Lower leg skin (tissue), 4 donors: ENCODE results near the gene PPEF2. TPM values are rescaled to one million over a fixed set of nuclear protein-coding genes. Genes with fewer than 3 reads are reported as not detected.
A peak's percentile ranks its signal among the peaks of the same experiment; 100 is the strongest.

Experiments
- DNase-seq, 2 donors: peaks; one replicate each; pipeline ENCODE4 v3.0.0-alpha.2; 2019; ENCODE audit warnings: low spot score in 2 of 2
- H3K4me3 ChIP-seq: fragments of 200-600 bp; sonication (generic); 2 replicates; pipeline ENCODE4 v1.5.1; 2017; ENCODE audit warnings: mild to moderate bottlenecking, low read depth; ENCODE audit not compliant: poor library complexity, severe bottlenecking
- POLR2A ChIP-seq, 2 donors: fragments of 450-650 bp; IDR thresholded peaks; one replicate each; pipeline ENCODE4 v1.6.1; 2016 to 2017; ENCODE audit warnings: antibody characterized with exemption in 2 of 2, mild to moderate bottlenecking in 1 of 2, moderate library complexity in 1 of 2
- WGBS, 2 donors: methylation state at CpG; one replicate each; pipeline ENCODE4 v1.1.5; 2018; 5-methylcytosine and 5-hydroxymethylcytosine counted together
- intact Hi-C: fragments of 100-400 bp; cut with DNase I; formaldehyde crosslinking; loops from one replicate; pipeline ENCODE4 v1.15.0; 2023; ENCODE audit warnings: low total_unique reads
- total RNA-seq, 4 donors: library from RNA; depleted of rRNA; stranded (reverse); fragments of >200 nt; gene quantifications; one replicate each; pipeline ENCODE4 v1.1.0, GENCODE V29; 2016
- TF ChIP-seq, protein P1 (sequence below), 3 donors: fragments of 450-650 bp; IDR thresholded peaks; one replicate each; pipeline ENCODE4 v1.5.1; 2016; ENCODE audit warnings: antibody characterized with exemption in 3 of 3, mild to moderate bottlenecking in 3 of 3, moderate library complexity in 2 of 3

The PPEF2 gene
- total RNA-seq, 4 donors from 2014 or later, result 0.04 TPM; not detected in 3

DNA sequence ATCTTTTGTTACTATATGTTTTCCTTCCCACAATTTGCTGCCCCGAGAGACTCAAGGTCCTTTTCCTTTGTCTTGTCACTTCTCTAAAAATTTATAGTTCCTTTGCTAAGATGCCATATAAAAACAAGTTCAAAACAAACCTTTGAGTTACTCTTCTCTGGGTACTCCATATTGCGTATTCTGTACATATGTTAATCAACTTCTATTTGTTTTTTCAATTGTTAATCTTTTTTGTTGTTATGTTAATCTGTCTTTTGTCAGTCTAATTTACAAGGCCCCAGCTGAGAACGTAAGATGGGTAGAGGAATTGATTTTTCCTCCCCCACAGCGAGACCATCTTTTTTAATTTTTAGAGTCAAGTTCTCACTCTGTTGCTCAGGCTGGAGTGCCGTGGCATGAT, 7.2 kb upstream of the PPEF2 start:
- intact Hi-C loops, result no loop called here
- no peak for DNase-seq
- 83 to 86% methylated on average over 5 of the region's 5 CpGs for WGBS, 2 donors
- TF ChIP-seq, protein P1, sequence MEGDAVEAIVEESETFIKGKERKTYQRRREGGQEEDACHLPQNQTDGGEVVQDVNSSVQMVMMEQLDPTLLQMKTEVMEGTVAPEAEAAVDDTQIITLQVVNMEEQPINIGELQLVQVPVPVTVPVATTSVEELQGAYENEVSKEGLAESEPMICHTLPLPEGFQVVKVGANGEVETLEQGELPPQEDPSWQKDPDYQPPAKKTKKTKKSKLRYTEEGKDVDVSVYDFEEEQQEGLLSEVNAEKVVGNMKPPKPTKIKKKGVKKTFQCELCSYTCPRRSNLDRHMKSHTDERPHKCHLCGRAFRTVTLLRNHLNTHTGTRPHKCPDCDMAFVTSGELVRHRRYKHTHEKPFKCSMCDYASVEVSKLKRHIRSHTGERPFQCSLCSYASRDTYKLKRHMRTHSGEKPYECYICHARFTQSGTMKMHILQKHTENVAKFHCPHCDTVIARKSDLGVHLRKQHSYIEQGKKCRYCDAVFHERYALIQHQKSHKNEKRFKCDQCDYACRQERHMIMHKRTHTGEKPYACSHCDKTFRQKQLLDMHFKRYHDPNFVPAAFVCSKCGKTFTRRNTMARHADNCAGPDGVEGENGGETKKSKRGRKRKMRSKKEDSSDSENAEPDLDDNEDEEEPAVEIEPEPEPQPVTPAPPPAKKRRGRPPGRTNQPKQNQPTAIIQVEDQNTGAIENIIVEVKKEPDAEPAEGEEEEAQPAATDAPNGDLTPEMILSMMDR (IDR thresholded peaks at IDR 0.05), result no peak
- no peak for TF ChIP-seq POLR2A (IDR thresholded peaks at IDR 0.05)
- no peak overlapping the region for H3K4me3 ChIP-seq

DNA sequence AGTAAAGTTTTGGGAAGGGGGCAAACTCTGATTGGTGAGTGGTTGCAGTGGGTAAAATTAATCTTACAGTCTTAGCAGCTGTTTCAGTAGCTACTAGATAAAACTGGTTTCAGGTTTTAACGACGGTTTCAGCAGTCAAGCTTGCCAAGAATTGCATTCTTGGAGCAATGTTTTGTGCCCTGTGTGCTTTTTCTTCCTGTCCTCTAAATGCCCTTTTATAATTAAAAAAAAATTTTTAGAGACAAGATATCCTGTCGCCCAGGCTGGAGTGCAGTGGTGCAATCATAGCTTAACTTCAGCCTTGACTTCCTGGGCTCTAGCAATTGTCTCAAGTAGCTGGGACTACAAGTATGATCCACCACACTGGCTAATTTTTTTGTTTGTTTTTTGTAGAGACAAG, 6.3 kb upstream of the PPEF2 start:
- DNase-seq, result peak in 1 of 2 donors; percentile 15
- intact Hi-C loops, result no loop called here
- 8 to 31% methylated on average over 3 of the region's 3 CpGs for WGBS, 2 donors

DNA sequence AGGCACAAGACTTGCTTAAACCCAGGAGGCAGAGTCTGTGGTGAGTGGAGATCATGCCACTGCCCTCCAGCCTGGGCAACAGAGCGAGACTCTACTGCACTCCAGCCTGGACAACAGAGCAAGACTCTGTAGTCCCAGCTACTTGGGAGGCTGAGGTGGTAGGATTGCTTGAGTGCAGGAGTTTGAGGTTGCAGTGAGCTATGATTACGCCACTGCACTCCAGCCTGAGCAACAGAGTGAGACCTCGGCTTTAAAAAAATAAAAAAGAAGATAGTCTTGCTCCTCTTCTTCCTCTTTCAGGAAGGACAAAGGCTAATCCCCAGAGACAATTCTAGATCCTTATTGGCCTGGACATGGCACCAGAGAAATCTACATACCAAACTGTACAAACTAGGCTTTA, 5.7 kb upstream of the PPEF2 start:
- 85 to 90% methylated on average over 3 of the region's 3 CpGs for WGBS, 2 donors
- intact Hi-C loops, result no loop called here
- H3K4me3 ChIP-seq, result no peak overlapping the region
- peak in 1 of 2 donors; percentile 29 for DNase-seq
- TF ChIP-seq, protein P1 (IDR thresholded peaks at IDR 0.05), result no peak
- no peak for TF ChIP-seq POLR2A (IDR thresholded peaks at IDR 0.05)

More for the DNA sequence above, 6.3 kb upstream of the PPEF2 start:
- TF ChIP-seq, protein P1 (IDR thresholded peaks at IDR 0.05), result no peak
- no peak for TF ChIP-seq POLR2A (IDR thresholded peaks at IDR 0.05)
- H3K4me3 ChIP-seq, result no peak overlapping the region

DNA sequence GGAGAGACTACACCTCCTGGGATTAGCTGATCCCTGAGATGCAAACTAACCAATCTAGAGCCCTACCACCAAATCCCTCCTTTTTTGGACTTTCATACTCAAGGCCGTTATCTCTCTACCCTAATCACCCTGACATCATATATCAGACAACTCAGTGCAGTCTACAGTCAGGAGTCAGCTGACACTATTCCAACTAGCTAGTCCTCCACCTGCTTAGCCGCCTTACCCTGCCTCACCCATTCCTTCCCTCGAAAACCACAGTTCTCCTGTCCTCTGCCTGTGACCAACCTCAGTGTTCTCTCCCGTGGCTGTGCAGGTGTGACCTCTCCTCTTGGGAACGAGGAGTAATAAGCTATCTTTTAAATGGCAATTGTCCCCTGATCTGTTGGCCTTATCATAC, 1.8 kb upstream of the PPEF2 start:
- TF ChIP-seq, protein P1 (IDR thresholded peaks at IDR 0.05), result no peak
- TF ChIP-seq POLR2A (IDR thresholded peaks at IDR 0.05), result no peak
- no peak overlapping the region for H3K4me3 ChIP-seq
- 83 to 84% methylated on average over 5 of the region's 5 CpGs for WGBS, 2 donors
- intact Hi-C loops, result no loop called here
- DNase-seq, result peak in 1 of 2 donors; percentile 50

DNA sequence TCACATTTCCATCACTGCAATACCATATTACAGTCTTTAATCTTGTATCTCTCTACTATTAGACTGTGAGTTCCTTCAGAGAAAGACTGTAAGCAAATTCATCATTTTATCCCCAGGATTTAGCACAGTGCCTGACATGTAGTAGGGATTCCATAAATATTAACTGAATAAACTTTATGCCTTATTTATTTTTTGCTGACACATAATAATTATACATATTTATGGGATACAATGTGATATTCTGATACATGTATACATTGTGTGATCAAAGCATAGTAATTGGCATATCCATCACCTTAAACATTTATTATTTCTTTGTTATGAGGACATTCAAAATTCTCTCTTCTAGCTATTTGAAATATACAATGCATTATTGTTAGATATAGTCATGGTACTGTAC, 3.7 kb downstream of the PPEF2 start:
- TF ChIP-seq, protein P1 (IDR thresholded peaks at IDR 0.05), result no peak
- TF ChIP-seq POLR2A (IDR thresholded peaks at IDR 0.05), result no peak
- H3K4me3 ChIP-seq, result no peak overlapping the region
- intact Hi-C loops, result no loop called here
- no peak for DNase-seq

DNA sequence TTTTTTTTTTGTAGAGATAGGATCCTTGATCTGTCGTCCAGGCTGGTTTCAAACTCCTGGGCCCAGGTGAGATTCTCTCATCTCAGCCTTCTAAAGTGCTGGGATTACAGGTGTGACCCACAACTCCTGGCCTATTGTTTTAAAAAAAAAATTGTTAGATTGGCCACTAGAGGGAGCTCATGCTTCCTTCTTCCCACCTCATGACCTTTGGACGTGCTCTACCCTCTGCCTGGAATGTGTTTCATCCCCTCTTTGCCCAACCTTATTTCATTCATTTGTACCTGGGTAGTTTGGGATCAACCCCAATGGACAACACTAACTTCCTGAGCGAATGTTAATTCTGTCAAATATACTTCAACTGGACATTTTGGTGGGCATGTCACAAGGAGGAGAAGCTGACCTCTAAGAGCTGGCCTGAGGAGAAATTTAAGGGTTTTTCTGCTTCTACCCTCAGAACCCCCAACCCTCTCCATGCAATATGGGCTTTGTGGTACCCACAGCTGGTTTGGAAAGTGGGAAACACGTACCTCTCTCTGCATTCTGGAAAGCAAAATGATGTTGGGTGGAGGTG, 6.4 kb downstream of the PPEF2 start:
- no peak for TF ChIP-seq POLR2A (IDR thresholded peaks at IDR 0.05)
- TF ChIP-seq, protein P1 (IDR thresholded peaks at IDR 0.05), result no peak
- peak in 1 of 2 donors; percentile 10 for DNase-seq
- H3K4me3 ChIP-seq, result no peak overlapping the region
- 56 to 61% methylated on average over 4 of the region's 4 CpGs for WGBS, 2 donors
- intact Hi-C loops, result no loop called here
